ENCODE data around the gene ARID3A. TPM values are rescaled to one million over a fixed set of nuclear protein-coding genes. Genes with fewer than 3 reads are reported as not detected.

ARID3A gene
- total RNA-seq, 1 donor from 2014 or later, result 8.0 TPM

GRCh38 chr19:986083-986482 is 60.2 kb downstream of the ARID3A start:
- DNase-seq (ENCODE audit: low read depth, low spot score), result no peak

DNA sequence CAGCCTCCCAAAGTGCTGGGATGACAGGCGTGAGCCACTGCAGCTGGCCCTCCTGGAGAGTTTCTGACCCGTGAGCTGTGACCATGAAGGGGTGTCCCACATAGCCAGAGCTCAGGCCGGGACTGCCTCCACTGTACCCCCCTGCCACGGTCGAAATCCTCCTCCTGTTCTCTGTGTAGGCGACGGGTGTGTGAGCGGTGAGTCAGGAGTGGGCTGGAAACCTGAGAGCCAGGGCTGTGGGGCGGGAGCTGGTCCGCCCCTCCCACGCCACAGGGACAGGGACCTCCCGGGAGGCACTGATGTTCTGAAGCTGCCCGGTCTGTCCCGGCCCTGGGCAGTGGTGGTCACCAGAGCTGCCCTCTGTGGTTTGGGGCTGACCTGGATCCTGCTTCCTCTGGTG is 62.2 kb downstream of the ARID3A start:
- DNase-seq (ENCODE audit: low read depth, low spot score), result no peak

DNA sequence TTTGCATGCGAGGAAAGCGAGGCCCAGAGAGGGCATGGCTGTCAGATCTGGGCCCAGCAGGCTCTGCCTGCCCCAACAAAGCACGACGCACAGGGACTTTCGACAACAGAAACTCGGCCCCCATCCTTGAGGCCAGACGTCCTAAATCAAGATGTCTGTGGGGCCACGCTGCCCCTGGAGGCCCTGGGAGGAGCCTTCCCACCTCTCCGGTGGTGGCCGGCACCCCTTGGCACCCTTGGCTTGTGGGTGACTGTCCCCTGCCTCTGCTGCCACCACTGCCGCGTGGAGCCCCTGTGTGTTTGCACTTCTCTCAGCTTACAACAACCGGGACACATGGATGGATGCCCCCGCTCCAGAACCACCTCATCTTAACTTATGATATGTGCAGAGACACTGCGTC is 62.7 kb downstream of the ARID3A start:
- no peak for DNase-seq (ENCODE audit: low read depth, low spot score)

- no peak for DNase-seq (ENCODE audit: low read depth, low spot score)
Measured at GRCh38 chr19:989381-990081, 63.7 kb downstream of the ARID3A start.

GRCh38 chr19:990119-990571 is 64.3 kb downstream of the ARID3A start:
- no peak for DNase-seq (ENCODE audit: low read depth, low spot score)

GRCh38 chr19:990746-991145 is 64.9 kb downstream of the ARID3A start:
- DNase-seq (ENCODE audit: low read depth, low spot score), result no peak

DNA sequence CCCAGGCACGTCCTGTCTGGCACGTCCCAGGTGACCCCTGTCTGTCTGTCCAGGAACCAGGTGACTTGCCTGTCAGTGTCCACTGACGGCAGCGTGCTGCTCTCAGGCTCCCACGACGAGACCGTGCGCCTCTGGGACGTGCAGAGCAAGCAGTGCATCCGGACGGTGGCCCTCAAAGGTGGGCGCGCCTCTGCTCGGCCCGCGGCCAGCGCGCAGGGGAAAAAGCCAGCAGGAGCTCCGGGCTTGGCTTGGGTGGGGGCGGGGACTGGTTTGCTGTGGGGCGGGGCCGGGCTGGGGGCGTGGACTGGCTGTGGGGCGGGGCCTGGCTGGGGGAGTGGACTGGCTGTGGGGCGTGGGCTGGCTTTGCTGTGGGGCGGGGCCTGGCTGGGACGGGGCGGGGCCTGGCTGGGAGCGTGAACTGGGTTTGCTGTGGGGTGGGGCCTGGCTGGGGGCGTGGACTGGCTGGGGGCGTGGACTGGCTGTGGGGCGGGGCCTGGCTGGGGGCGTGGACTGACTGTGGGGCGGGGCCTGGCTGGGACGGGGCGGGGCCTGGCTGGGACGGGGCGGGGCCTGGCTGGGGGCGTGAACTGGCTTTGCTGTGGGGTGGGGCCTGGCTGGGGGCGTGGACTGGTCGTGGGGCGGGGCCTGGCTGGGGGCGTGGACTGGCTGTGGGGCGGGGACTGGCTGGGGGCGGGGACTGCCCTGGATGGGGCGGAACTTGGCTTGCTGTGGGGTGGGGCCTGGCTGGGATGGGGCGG is 65.5 kb downstream of the ARID3A start:
- no peak for DNase-seq (ENCODE audit: low read depth, low spot score)

DNA sequence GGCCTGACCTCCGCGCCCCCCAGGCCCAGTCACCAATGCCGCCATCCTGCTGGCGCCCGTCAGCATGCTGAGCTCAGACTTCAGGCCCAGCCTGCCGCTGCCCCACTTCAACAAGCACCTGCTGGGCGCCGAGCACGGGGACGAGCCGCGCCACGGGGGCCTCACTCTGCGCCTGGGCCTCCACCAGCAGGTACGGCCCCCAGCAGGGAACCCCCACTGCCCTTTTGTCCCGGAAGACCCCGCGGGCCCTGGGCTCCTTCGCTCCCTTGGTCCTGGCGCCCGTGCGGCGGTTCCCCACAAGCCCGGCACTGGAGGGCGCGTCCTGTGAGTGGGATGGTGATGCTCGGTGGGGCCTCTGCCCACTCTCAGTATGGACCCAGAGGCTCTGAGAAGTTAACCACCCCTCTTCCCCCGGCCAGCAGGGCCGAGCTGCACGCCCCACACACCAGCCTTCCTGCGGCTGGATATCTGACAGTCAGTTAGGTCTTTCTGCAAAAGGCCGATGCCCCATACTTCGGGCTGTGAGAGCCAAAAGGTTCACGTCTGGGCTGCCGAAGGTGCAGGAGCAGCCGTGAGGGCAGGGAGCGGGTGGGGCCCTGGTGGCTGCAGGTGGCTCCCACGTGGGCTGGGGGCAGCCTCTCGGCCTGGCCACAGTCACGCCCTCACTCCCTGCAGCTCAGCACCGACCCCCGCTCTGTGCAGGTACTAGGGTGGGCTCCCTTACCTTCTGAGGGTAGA is 66.3 kb downstream of the ARID3A start:
- DNase-seq (ENCODE audit: low read depth, low spot score), result no peak

- DNase-seq (ENCODE audit: low read depth, low spot score), result no peak
Measured at GRCh38 chr19:992670-993055, 66.8 kb downstream of the ARID3A start.

- no peak for DNase-seq (ENCODE audit: low read depth, low spot score)
Measured at GRCh38 chr19:993361-993830, 67.6 kb downstream of the ARID3A start.

DNA sequence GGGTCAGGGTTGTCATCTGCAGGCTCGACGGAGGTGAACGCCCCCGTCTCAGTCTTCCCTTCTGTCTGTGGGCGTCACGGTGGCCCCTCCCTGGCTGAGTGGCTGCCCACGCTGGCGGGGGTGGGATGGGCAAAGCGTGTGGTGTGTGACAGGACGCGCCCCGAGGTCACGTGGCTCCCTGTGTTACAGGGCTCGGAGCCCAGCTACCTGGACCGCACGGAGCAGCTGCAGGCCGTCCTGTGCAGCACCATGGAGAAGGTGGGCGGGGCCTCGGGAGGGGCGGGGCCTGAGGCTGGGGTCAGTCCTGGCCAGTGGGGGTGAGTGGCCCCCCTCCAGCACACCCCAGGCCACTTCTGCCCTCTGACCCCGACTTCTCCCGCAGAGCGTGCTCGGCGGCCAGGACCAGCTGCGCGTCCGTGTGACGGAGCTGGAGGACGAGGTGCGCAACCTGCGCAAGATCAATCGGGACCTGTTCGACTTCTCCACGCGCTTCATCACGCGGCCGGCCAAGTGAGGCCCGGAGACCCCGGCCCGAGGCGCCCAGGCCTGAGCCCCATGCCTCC is 68.1 kb downstream of the ARID3A start:
- no peak for DNase-seq (ENCODE audit: low read depth, low spot score)

DNA sequence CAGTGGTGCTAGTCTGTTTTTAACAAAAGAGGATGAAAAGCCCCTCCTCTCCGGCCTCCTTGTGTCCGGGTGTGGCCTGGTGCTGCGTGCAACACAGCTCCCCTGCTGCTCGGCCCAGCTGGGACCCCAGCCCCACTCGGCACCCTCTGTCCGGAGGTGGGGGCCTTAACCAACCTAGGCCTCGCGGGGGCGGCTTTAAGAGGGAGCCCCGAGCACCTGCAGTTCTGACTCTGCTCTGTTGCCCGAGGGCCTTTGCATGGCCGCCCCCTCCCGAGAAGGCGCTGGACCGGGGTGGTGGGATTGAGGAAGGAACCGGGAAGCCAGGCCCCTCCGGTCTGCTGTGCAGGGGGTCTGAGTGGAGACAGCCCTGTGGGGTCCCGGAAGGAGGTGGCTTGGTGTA is 68.7 kb downstream of the ARID3A start:
- no peak for DNase-seq (ENCODE audit: low read depth, low spot score)

DNA sequence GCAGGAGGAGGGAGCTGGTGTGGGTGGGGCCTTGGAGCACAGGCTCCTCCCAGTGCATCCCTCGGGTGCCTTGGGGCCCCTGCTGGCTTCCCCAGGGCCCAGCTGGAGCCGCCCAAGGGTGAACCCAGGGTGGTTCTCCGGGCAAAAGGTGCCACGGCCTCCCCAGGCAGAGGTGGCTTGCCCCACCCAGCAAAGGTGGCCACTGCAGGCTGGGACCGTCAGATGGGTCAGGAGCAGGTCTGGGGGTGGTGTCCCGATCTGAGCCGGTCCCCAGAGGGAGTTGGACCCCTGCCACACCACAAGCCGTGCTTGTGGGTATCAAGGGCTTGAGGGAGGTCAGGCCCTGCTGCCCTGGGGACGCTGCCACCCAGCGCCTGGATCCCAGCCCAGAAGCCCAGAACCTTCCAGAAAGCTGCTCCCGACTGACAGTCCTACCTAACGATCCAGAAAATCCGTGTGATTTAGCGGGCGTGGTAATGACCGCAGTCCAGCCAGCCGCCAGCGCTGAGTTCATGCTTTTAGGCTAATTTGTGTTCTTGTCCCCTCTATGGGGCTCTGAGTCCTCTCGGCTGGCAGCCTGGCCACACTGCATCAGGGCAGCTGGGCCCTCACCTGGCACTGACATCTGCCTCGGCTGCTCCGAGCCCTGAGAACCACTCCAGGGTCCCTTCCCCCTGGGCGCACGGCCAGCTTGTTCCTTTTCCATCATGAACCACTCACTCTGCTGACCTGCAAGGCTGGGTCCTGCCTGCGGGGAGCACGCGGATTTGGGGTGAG is 69.4 kb downstream of the ARID3A start:
- DNase-seq (ENCODE audit: low read depth, low spot score), result no peak

DNA sequence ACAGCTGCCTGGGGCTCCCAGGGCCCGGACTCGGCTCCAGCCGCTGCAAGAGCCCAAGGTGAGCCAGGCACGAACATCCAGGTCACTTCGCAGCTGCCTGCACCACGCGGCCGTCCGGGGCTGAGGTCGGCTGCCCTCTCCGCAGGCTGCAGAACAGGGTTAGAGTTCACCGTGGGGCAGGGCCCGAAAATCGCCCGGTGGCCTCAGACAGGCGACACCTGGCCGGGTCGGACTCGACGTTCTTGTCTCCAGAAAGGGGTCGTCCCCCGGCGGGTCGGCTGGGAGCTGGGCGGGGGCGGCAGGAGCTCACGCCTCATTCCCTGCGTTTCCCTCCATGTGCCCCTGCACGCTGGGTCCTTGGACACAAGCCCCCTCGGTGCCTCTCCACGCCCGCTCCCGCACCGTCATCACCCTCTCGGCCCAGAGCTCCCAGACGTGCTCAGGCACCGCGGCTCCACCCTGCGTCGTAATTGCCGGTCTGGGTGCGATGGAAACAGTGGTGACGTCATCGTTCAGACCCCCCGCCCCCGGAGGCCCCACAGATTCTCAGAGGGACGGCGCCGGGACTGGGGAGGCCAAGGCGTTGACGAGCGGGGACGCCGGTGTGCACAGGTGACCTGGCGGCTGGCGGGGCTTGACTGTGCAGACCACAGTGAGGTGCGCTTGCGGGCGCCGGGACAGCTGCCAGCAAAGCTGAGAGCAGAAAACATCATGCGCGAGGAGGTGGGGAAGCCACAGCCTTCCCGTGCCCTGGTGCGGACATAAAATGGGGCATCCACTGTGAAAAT is 70.4 kb downstream of the ARID3A start:
- no peak for DNase-seq (ENCODE audit: low read depth, low spot score)

DNA sequence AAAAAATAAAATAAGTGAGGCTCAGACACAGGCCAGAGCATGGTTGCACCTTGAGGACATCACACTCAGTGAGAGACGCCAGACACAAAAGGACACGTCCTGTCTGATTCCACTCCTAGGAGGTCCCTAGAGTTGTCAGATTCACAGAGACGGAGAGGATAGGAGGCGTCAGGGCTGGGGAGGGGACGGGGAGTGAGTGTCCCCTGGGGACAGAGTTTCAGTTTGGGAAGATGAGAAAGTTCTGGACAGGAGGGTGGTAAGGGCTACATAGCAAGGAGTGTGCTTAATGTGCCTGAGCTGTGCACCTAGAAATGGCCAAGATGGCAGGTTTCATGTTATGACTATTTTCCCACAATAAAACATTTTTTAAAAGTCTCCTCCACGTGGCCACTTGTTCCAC is 72.2 kb downstream of the ARID3A start:
- no peak for DNase-seq (ENCODE audit: low read depth, low spot score)

DNA sequence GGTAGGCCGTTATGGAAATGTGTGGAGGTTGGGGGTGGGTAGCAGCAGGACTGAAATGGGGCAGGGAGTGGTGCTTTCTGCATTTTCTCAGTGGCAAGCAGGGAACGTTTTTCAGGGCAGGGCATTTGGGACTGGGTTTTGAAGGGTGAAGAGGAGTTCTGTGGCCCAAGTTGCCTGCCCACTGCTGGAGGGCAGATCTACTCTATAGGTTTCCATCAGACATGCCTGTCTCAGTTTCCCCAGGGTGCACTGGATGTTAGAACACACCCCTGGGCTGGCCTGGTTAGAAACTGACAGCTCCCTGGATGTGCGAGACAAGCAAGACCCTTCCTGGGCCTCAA is 73.5 kb downstream of the ARID3A start:
- DNase-seq (ENCODE audit: low read depth, low spot score), result no peak

- no peak for DNase-seq (ENCODE audit: low read depth, low spot score)
Measured at GRCh38 chr19:1000095-1000494, 74.3 kb downstream of the ARID3A start, which contains the start of gene GRIN3B. Gene GRIN3B, plus strand, starts transcription at chr19:1000419. Its CDS starts 19 bp downstream, at chr19:1000438.

GRCh38 chr19:1000591-1001537 is 75.0 kb downstream of the ARID3A start:
- DNase-seq (ENCODE audit: low read depth, low spot score), result no peak

DNA sequence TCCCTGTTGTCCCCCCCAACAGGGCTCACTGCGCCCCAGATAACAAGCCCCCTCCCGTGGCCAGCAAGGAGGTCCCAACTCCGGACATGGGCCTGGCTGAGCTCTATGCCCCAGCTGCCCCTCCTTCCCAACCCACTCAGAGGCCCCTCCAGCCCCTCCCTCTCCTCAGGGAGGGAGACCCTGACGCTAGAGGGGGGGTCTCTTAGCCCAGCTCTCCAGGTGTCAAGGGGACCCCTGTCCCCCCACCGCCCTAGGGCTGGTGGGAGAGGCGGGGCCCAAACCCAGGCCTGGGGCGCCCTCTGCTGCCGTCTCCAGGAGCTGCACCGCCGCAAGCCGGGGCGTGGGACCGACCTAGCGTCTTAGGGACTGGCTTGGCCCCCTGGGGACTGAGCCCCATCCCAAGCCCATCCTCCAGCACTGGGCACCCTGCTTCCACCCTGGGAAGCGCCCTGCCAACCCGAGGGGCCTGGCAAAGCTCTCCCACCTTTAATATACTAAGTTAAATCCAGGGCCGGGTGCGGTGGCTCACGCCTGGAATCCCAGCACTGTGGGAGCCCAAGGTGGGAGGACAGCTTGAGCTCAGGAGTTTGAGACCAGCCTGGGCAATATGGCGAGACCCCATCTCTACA is 75.8 kb downstream of the ARID3A start:
- no peak for DNase-seq (ENCODE audit: low read depth, low spot score)

All from pulmonary artery endothelial cell (primary cell).